Fibroblast of the aortic adventitia (primary cell): Measurements from ENCODE around the gene LNX2. TPM values are rescaled to one million over a fixed set of nuclear protein-coding genes. Genes with fewer than 3 reads are reported as not detected.

Experiments used
- DNase-seq: peaks from one replicate; pipeline ENCODE4 v3.0.0-alpha.2; 2010; ENCODE audit warnings: low read depth
- H3K4me3 ChIP-seq: 2 replicates; pipeline ENCODE4 v1.5.1; 2011; ENCODE audit warnings: low read depth, mild to moderate bottlenecking, control low read depth, low read length, moderate library complexity
- total RNA-seq: library from RNA; depleted of rRNA; stranded (reverse); fragments of >200 nt; gene quantifications from 2 replicates; pipeline ENCODE4 v1.2.3, GENCODE V29; 2012; ENCODE audit warnings: low replicate concordance
- TF ChIP-seq, protein P1 (sequence below): IDR thresholded peaks from 2 replicates; pipeline ENCODE4 v1.5.1; 2011; ENCODE audit warnings: mild to moderate bottlenecking, low read length, control low read depth, inconsistent platforms; ENCODE audit not compliant: insufficient read depth

Gene LNX2
- total RNA-seq, 1 donor, result 6.1 TPM

DNA sequence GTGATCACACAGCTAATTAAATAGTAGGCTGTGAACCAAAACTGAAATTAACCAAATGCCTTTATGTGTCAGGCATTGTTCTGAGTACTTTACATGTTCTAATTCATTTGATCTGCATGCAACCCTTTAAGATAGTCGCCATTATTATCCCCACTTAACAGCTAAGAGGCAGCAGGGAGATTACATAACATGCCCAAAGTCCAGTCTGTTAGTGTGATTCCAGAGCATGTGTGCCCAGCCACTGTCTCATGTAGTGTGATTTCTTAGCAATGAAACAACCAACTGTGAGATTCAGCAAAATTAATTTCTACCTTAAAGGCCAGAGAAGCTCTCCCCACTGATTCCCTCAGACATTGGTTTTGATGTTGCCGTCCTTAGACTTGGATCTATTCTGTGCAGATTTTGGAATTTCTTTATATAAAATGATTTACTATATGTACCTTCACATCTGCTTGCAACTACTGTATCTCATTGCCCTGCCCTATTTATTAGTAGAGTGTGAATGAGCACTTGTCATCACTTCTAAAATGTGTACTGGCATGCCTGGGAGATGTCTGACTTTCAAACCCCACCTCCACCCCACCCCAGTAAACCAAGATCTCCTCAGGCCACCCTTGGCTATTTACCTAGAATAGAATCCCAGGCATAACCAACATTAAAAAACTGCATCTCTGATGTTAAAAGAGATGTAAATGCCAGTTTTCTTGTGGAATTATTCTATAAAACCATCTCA is 42.6 kb upstream of the LNX2 start:
- DNase-seq, result no peak
- no peak overlapping the region for H3K4me3 ChIP-seq
- TF ChIP-seq, protein P1, sequence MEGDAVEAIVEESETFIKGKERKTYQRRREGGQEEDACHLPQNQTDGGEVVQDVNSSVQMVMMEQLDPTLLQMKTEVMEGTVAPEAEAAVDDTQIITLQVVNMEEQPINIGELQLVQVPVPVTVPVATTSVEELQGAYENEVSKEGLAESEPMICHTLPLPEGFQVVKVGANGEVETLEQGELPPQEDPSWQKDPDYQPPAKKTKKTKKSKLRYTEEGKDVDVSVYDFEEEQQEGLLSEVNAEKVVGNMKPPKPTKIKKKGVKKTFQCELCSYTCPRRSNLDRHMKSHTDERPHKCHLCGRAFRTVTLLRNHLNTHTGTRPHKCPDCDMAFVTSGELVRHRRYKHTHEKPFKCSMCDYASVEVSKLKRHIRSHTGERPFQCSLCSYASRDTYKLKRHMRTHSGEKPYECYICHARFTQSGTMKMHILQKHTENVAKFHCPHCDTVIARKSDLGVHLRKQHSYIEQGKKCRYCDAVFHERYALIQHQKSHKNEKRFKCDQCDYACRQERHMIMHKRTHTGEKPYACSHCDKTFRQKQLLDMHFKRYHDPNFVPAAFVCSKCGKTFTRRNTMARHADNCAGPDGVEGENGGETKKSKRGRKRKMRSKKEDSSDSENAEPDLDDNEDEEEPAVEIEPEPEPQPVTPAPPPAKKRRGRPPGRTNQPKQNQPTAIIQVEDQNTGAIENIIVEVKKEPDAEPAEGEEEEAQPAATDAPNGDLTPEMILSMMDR, result no peak

DNA sequence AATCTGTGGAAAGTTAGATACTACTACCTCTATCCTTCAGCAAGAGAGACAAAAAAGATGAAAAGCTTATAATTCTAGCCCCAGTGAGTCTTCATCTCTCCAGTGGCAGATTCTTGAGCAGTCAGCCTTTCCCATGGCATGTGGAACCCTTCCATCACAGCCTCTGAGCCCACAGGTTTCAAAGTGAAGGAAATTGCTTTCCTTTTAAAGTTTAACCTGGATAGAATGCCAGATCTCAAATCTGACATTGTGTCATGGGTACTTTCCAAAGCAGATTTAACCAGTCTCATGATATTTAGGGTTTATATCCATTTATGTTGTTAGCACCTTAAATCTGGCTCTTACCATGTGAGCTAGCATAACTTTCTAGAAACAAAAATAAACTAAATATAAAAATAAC is 40.7 kb upstream of the LNX2 start:
- TF ChIP-seq, protein P1, result no peak
- no peak overlapping the region for H3K4me3 ChIP-seq
- no peak for DNase-seq

DNA sequence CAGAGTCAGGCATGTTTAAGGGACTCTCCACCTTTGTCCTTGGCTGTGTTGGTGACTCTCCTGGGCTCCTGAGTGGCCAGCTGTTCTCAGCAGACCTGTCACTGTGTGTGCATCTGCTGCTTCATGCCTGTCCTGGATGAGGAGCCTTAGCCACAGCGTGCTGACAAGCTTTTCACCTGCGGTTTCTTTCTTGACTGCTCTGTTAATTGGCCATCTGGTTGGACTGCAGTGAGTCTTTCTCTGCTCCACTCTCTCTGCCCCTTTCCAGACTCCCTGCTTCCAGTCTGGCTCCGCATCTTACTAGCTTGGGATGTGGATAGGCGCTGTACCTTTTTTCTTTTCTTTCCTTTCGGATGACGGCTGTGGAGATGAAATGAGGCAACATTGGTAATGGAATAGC is 40.2 kb upstream of the LNX2 start:
- DNase-seq, result no peak

DNA sequence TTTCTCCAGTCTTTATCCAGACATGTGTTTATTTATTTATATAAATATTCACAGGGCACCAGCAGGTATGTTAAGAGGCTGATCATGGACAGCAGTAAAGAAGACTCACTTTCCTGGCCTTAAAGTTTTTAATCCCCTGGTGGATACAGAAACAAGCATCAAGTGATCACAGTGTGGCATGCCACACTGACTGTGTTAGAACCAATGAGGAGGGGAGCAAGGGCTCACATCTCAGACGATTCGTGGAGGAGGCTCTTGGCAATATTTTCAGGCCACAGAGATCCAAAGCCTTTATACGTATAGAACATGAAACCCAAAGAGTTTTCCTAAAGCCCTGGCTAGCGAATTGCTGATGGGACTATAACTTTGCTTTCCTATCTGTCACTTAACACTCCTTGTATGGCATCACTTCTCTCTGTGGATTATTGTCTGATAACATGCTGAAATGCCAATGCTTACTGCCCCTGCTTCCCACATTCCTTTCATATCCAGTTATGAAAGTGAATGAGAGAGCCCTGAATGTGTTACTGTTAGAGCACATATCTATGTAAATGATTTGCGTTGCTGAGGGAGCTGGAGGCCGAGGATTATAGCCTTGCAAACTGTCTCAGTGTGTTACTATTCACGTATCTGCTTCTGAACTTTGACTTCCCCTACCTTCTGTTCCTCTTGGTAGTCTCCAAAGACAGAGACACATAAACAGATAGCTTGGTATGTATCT is 39.0 kb upstream of the LNX2 start:
- TF ChIP-seq, protein P1, result no peak
- no peak for DNase-seq
- no peak overlapping the region for H3K4me3 ChIP-seq

More for the DNA sequence above, 40.2 kb upstream of the LNX2 start:
- H3K4me3 ChIP-seq, result no peak overlapping the region
- TF ChIP-seq, protein P1, result no peak

DNA sequence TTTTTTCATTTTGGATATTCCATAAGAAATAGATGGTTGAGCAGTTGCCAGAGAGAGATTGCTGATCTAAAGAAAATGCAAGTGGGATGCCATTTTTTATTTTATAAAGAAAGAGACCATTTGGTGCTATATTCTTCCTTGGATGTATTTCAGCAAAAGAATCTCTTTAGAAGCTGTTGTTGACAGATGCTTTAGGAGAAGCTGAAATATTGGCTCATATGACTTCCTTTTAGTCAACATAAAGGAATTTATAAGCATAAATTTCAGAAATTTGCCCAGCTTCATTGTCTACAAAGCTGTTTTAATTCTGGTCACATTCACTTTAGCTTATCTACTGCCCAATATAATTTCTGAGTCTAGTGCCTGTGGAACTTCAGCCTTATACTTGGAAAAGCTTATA is 38.2 kb upstream of the LNX2 start:
- H3K4me3 ChIP-seq, result no peak overlapping the region
- DNase-seq, result peak; percentile 75
- TF ChIP-seq, protein P1, result no peak

DNA sequence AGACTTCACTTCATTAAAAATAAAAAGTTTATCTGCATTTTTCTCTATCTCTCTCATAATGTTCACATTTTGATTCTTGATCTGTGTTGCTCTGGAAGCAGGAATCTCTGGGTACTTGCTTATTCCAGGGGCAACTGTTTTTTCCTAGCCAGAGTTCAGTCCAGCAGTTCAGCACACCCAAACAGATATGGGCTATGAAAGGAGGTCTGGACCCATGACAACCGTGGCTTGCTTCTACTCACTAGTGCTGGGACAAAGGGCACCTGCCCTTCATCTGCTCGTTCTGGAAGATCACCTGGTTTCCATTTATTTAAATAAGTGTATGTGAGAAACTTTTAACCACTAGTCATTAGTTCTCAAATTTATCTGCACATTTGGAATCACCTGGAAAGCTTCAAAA is 37.4 kb upstream of the LNX2 start:
- TF ChIP-seq, protein P1, result no peak
- no peak overlapping the region for H3K4me3 ChIP-seq
- DNase-seq, result no peak

DNA sequence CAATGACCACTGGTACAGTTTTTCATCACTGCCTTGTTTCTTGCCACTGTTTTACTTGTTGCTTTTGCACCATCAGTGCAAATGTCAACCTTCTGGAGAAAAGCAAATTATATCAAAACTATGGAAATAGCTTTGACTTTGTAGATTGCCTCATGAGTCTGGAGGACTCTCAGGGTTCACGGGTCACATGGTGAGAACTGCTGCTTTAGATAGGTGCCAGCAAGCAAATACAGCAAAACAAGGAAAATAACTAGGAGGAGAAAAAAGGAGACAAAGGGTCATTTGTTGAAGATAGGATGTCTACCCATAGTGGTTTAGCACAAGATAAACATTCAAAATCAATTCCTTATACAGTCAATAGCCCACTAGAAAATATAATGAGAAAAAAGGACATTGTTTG is 34.5 kb upstream of the LNX2 start:
- no peak for DNase-seq
- TF ChIP-seq, protein P1, result no peak
- H3K4me3 ChIP-seq, result no peak overlapping the region
